ENCODE results near the gene CCDC89.

GRCh38 chr11:85695546-85695945 is 9.6 kb upstream of the CCDC89 start:
- TF ChIP-seq CTCF (IDR thresholded peaks at IDR 0.05) = no peak
- TF ChIP-seq EP300 (IDR thresholded peaks at IDR 0.05) = no peak
- TF ChIP-seq POLR2A (IDR thresholded peaks at IDR 0.05) = no peak

All from tibial nerve (tissue), 4 donors.